Body of pancreas (tissue), 4 donors: ENCODE data around the gene ICE2.

Experiments
- CTCF ChIP-seq, 7 experiments: fragments of 450-650 bp in 4 of 7; fragments of 200-600 bp in 3 of 7; sonication (generic) in 3 of 7; IDR thresholded peaks; one replicate each; pipeline ENCODE4 v1.5.1; 2016 to 2019; ENCODE audit warnings: antibody characterized with exemption in 7 of 7
- POLR2A ChIP-seq, 3 donors: fragments of 450-650 bp; IDR thresholded peaks; one replicate each; pipeline ENCODE4 v1.6.1; 2016; ENCODE audit warnings: antibody characterized with exemption in 3 of 3, mild to moderate bottlenecking in 2 of 3

DNA sequence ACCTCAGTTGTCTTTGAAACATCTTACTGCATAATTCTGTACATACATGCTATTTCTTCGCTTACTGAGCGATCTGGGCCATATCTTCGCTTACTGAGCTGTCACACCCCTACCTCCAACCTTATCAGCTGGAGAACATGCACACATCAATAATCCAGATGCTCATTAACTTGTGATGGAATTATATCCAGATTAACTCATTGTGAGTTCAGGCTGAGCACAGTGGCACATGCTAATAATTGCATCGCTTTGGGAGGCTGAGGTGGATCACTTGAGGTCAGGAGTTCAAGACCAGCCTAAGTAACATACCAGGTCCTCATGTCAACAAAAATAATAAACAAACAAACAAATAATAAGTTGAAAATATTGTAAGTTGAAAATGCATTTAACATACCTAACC lies 61.8 kb downstream of the ICE2 start:
- TF ChIP-seq CTCF (IDR thresholded peaks at IDR 0.05) (no peak), POLR2A (IDR thresholded peaks at IDR 0.05) (no peak)
